SU-DHL-6 (cell line): Measurements from ENCODE around the gene HECTD2.

Experiments
- H2AFZ ChIP-seq: fragments of 200-600 bp; sonication (generic); 2 replicates; pipeline ENCODE4 v1.6.1; 2014; ENCODE audit warnings: low read depth, mild to moderate bottlenecking, moderate library complexity, mixed read lengths, antibody characterized with exemption, low read length; ENCODE audit not compliant: severe bottlenecking
- H3F3A ChIP-seq: fragments of 200-600 bp; shearing (Covaris generic); 2 replicates; pipeline ENCODE4 v1.6.0; 2016; ENCODE audit warnings: antibody characterized with exemption, mild to moderate bottlenecking; ENCODE audit not compliant: insufficient read depth
- H3K27ac ChIP-seq: fragments of 200-600 bp; sonication (generic); 2 replicates; pipeline ENCODE4 v1.5.1; 2016; ENCODE audit warnings: low read depth, mild to moderate bottlenecking, low read length, moderate library complexity, mixed read lengths
- H3K27me3 ChIP-seq: fragments of 200-600 bp; sonication (generic), shearing (Covaris generic); 2 replicates; pipeline ENCODE4 v1.6.0; 2014; ENCODE audit warnings: mild to moderate bottlenecking, low read length
- H3K36me3 ChIP-seq: fragments of 200-600 bp; sonication (generic); 2 replicates; pipeline ENCODE4 v1.6.1; 2014; ENCODE audit warnings: mild to moderate bottlenecking, low read length, mixed read lengths
- H3K4me2 ChIP-seq: fragments of 300-600, 200-600 bp; shearing (Covaris generic), sonication (generic); 2 replicates; pipeline ENCODE4 v1.6.0; 2014; ENCODE audit warnings: low read length, low read depth, mild to moderate bottlenecking; ENCODE audit not compliant: poor library complexity, severe bottlenecking
- H3K4me3 ChIP-seq: fragments of 200-600 bp; sonication (generic); 2 replicates; pipeline ENCODE4 v1.5.1; 2014; ENCODE audit warnings: antibody characterized with exemption, low read length, mild to moderate bottlenecking, mixed read lengths; ENCODE audit not compliant: insufficient read depth, poor library complexity, severe bottlenecking
- H3K79me2 ChIP-seq: fragments of 200-600 bp; sonication (generic); 2 replicates; pipeline ENCODE4 v1.6.1; 2014; ENCODE audit warnings: mild to moderate bottlenecking, low read length, moderate library complexity; ENCODE audit not compliant: insufficient read depth
- H3K9ac ChIP-seq: fragments of 200-600 bp; sonication (generic); 2 replicates; pipeline ENCODE4 v1.7.0; 2014; ENCODE audit warnings: mild to moderate bottlenecking, low read length
- H3K9me2 ChIP-seq: fragments of 200-600 bp; sonication (generic); replicated peaks from 2 replicates; pipeline ENCODE4 v1.6.1; 2014; ENCODE audit warnings: low read length; ENCODE audit not compliant: insufficient read depth
- H3K9me3 ChIP-seq: fragments of 200-600 bp; sonication (generic); 2 replicates; pipeline ENCODE4 v1.6.1; 2014; ENCODE audit warnings: low read length, mixed read lengths; ENCODE audit not compliant: insufficient read depth
- H4K20me1 ChIP-seq: fragments of 200-600 bp; sonication (generic); 2 replicates; pipeline ENCODE4 v1.6.1; 2014; ENCODE audit warnings: low read depth, mild to moderate bottlenecking, antibody characterized with exemption, low read length, moderate library complexity, mixed read lengths
- EZH2phosphoT487 ChIP-seq: fragments of 200-600 bp; sonication (generic), shearing (Covaris generic); conservative IDR thresholded peaks from 2 replicates; pipeline ENCODE4 v1.6.1; 2018; ENCODE audit warnings: mild to moderate bottlenecking, antibody characterized with exemption, low read length, moderate library complexity, mixed read lengths
- TF ChIP-seq, protein P1 (sequence below): fragments of 200-600 bp; sonication (generic); IDR thresholded peaks from one replicate; pipeline ENCODE4 v1.5.1; 2017; ENCODE audit warnings: antibody characterized with exemption, mild to moderate bottlenecking, low read length, moderate library complexity; ENCODE audit not compliant: insufficient read depth, poor library complexity, severe bottlenecking

The HECTD2 gene

DNA sequence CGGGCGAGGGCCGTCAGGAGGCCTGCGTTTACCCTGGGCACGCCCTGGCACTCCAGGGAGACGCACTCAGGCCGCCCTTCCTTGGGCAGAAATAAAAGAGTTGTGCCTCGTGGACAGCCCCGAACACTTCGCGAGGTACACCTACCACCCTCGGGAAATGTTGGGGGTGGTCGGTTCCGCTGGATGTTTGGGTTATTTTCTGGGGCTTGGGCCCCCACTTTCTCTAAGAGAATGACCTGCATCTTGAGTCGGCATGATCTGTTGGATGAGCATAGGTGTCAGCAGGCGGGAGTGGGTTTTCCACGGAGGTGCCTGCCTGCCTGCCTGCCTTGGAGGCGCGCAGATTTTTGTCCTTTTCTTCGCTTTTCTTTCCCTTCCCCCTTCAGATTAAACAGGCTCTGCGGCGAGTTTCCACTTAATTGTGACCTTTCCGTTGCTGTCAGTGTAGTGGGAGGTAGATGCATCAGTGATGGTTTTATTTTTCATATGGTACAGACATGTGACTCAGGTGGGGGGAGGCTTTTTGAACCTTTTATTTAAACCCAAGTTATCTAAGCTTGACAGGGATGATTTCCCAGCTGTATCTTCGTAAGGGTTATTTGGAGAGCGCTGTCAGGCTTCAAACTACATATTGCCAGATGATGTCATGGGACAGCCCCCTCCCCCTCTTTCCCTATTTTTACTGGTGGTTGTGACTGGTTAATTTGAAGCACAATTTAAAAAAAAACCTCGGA is 661 bp downstream of the HECTD2 start:
- Histone ChIP-seq H4K20me1 (no peaks in the 10 kb centered on the region), H3K27me3 (no peaks in the 10 kb centered on the region), H3K36me3 (no peaks in the 10 kb centered on the region), H3F3A (no peaks in the 10 kb centered on the region; the same call in 1 of the 2 replicates), H3K9me2 (no peaks in the 10 kb centered on the region), H3K4me2 (peak overlapping the region; percentile 45), H3K9ac (peak overlapping the region; percentile 34; the same call in 1 of the 2 replicates), H3K4me3 (peak overlapping the region; percentile 18), H3K79me2 (no peaks in the 10 kb centered on the region), H3K9me3 (no peaks in the 10 kb centered on the region), H3K27ac (no peak overlapping the region), H2AFZ (peak overlapping the region; percentile 86)
- no peak for TF ChIP-seq EZH2phosphoT487
- TF ChIP-seq, protein P1, sequence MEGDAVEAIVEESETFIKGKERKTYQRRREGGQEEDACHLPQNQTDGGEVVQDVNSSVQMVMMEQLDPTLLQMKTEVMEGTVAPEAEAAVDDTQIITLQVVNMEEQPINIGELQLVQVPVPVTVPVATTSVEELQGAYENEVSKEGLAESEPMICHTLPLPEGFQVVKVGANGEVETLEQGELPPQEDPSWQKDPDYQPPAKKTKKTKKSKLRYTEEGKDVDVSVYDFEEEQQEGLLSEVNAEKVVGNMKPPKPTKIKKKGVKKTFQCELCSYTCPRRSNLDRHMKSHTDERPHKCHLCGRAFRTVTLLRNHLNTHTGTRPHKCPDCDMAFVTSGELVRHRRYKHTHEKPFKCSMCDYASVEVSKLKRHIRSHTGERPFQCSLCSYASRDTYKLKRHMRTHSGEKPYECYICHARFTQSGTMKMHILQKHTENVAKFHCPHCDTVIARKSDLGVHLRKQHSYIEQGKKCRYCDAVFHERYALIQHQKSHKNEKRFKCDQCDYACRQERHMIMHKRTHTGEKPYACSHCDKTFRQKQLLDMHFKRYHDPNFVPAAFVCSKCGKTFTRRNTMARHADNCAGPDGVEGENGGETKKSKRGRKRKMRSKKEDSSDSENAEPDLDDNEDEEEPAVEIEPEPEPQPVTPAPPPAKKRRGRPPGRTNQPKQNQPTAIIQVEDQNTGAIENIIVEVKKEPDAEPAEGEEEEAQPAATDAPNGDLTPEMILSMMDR: no peak

DNA sequence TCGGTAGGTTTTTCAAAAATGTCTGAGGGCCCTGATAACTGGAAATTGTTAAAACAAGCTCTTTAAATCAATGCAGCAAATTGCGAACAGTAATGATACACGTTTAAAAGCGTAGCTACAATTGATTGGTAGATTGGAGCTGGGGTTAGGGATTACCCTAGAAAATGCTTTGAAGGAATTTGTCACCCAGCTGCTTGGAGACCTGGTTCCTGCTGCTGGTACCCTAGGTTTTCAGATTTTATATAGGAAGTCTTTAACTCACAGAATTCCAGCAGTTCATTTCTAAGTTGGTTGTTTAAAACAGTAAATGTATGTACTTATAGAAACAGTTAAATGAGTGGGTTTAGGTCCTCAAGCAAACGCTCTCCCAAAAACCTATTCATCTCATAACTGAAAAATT is 1.5 kb downstream of the HECTD2 start:
- H3K36me3 ChIP-seq: no peaks in the 10 kb centered on the region
- no peaks in the 10 kb centered on the region for H4K20me1 ChIP-seq
- H3K9me3 ChIP-seq: no peaks in the 10 kb centered on the region
- no peaks in the 10 kb centered on the region for H3K9me2 ChIP-seq
- H3K27ac ChIP-seq: no peak overlapping the region
- no peaks in the 10 kb centered on the region for H3K79me2 ChIP-seq
- no peaks in the 10 kb centered on the region for H3K27me3 ChIP-seq
- H2AFZ ChIP-seq: no peak overlapping the region
- H3K4me3 ChIP-seq: no peak overlapping the region
- TF ChIP-seq, protein P1: no peak
- no peak for TF ChIP-seq EZH2phosphoT487
- no peaks in the 10 kb centered on the region; the same call in 1 of the 2 replicates for H3F3A ChIP-seq
- no peak overlapping the region for H3K4me2 ChIP-seq
- H3K9ac ChIP-seq: no peak overlapping the region

GRCh38 chr10:91412354-91413087 is 2.4 kb downstream of the HECTD2 start:
- no peak overlapping the region for H3K4me3 ChIP-seq

More at GRCh38 chr10:91412354-91413087, 2.4 kb downstream of the HECTD2 start:
- H3K27me3 ChIP-seq: no peaks in the 10 kb centered on the region
- H3K9me2 ChIP-seq: no peaks in the 10 kb centered on the region
- no peak overlapping the region for H2AFZ ChIP-seq
- no peaks in the 10 kb centered on the region for H3K36me3 ChIP-seq
- TF ChIP-seq, protein P1: no peak
- TF ChIP-seq EZH2phosphoT487: no peak
- H3K9ac ChIP-seq: no peak overlapping the region
- no peaks in the 10 kb centered on the region for H4K20me1 ChIP-seq
- H3F3A ChIP-seq: no peaks in the 10 kb centered on the region; the same call in 1 of the 2 replicates
- no peaks in the 10 kb centered on the region for H3K79me2 ChIP-seq
- no peaks in the 10 kb centered on the region for H3K9me3 ChIP-seq
- H3K4me2 ChIP-seq: no peak overlapping the region
- no peak overlapping the region for H3K27ac ChIP-seq
